ENCODE measurements around the gene ASB3.

GRCh38 chr2:53740170-53740569, 46.6 kb downstream of the ASB3 start:
- TF ChIP-seq POLR2A (IDR thresholded peaks at IDR 0.05), result no peak
- TF ChIP-seq, protein P1, sequence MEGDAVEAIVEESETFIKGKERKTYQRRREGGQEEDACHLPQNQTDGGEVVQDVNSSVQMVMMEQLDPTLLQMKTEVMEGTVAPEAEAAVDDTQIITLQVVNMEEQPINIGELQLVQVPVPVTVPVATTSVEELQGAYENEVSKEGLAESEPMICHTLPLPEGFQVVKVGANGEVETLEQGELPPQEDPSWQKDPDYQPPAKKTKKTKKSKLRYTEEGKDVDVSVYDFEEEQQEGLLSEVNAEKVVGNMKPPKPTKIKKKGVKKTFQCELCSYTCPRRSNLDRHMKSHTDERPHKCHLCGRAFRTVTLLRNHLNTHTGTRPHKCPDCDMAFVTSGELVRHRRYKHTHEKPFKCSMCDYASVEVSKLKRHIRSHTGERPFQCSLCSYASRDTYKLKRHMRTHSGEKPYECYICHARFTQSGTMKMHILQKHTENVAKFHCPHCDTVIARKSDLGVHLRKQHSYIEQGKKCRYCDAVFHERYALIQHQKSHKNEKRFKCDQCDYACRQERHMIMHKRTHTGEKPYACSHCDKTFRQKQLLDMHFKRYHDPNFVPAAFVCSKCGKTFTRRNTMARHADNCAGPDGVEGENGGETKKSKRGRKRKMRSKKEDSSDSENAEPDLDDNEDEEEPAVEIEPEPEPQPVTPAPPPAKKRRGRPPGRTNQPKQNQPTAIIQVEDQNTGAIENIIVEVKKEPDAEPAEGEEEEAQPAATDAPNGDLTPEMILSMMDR (IDR thresholded peaks at IDR 0.05), result peak in 2 of 6 experiments; percentile 6 to 13
